Kidney (tissue), 14 donors: Measurements from ENCODE around the gene MAN1A2. TPM values are rescaled to one million over a fixed set of nuclear protein-coding genes. Genes with fewer than 3 reads are reported as not detected.

ENCODE experiments used
- DNase-seq, 5 donors: peaks; one replicate each; pipeline ENCODE4 v3.0.0-alpha.2; 2013 to 2020
- FAIRE-seq: peaks from 2 replicates; lab custom pipeline; 2012; peaks lifted over from hg19 to GRCh38; lab: Jason Lieb, UNC
- H3K27ac ChIP-seq, 2 donors: one replicate each; pipeline ENCODE4 v1.7.0; 2013; ENCODE audit warnings: low read depth in 2 of 2, low read length in 2 of 2, inconsistent platforms in 1 of 2
- H3K27me3 ChIP-seq: one replicate; pipeline ENCODE4 v1.7.1; 2013; ENCODE audit warnings: low read length, inconsistent platforms; ENCODE audit not compliant: control insufficient read depth, insufficient read depth
- H3K36me3 ChIP-seq, 3 donors: one replicate each; pipeline versions ENCODE4 v1.7.0 to v1.7.1; 2013; ENCODE audit warnings: low read length in 3 of 3, control low read depth in 1 of 3, inconsistent platforms in 1 of 3; ENCODE audit not compliant: insufficient read depth in 3 of 3, control insufficient read depth in 2 of 3
- H3K4me1 ChIP-seq, 3 donors: one replicate each; pipeline versions ENCODE4 v1.7.0 to v1.7.1; 2013; ENCODE audit warnings: low read length in 3 of 3, inconsistent platforms in 1 of 3, low read depth in 1 of 3; ENCODE audit not compliant: control insufficient read depth in 2 of 3, insufficient read depth in 2 of 3
- H3K4me3 ChIP-seq, 3 donors: one replicate each; pipeline versions ENCODE4 v1.7.0 to v1.8.1; 2013; ENCODE audit warnings: low read length in 3 of 3, control low read depth in 1 of 3, inconsistent platforms in 1 of 3
- H3K9ac ChIP-seq, 3 donors: one replicate each; pipeline versions ENCODE4 v1.7.0 to v1.7.1; 2013; ENCODE audit warnings: low read length in 3 of 3, control low read depth in 1 of 3, inconsistent platforms in 1 of 3
- H3K9me3 ChIP-seq, 3 donors: one replicate each; pipeline versions ENCODE4 v1.7.0 to v1.7.1; 2013; ENCODE audit warnings: low read length in 3 of 3, control low read depth in 1 of 3, inconsistent platforms in 1 of 3; ENCODE audit not compliant: control insufficient read depth in 2 of 3, insufficient read depth in 1 of 3
- intact Hi-C: fragments of 100-400 bp; cut with DNase I; formaldehyde crosslinking; loops from one replicate; pipeline ENCODE4 v1.11.1; 2022
- polyA plus RNA-seq: library from polyadenylated mRNA; stranded (reverse); fragments of 350-450 nt; fragmentation: Illumina TruSeq; extraction: RNeasy Lipid Tissue Mini Kit (QIAGEN cat#74804); gene quantifications from one replicate; pipeline ENCODE4 v1.2.3, GENCODE V29; 2014; ENCODE audit warnings: low read depth, low replicate concordance; ENCODE audit not compliant: insufficient read depth
- total RNA-seq: library from RNA; stranded (reverse); fragmentation: NEBNext Ultra II Directional; extraction: Animal tissue kit (Norgen Biotek cat#: 25700); gene quantifications from one replicate; pipeline ENCODE4 v1.2.1, GENCODE V29; 2021
- TF ChIP-seq, protein P1 (sequence below): IDR thresholded peaks from 3 replicates; pipeline ENCODE4 v1.5.1; 2012; ENCODE audit warnings: mild to moderate bottlenecking, moderate library complexity, borderline replicate concordance; ENCODE audit not compliant: insufficient read depth; ENCODE audit errors: extremely low read depth
- donor health status: control.
- donor health status: control.
- donor health status: control.
- donor health status: control.
- donor health status: control.
- donor health status: DM: yes; HTN: yes; CAD: no.
- donor health status: Normal renal cell carcinoma (clear cell type).

MAN1A2 gene
- total and polyA plus RNA-seq, 2 donors from 2014 or later = 8.0 to 54.4 TPM

DNA sequence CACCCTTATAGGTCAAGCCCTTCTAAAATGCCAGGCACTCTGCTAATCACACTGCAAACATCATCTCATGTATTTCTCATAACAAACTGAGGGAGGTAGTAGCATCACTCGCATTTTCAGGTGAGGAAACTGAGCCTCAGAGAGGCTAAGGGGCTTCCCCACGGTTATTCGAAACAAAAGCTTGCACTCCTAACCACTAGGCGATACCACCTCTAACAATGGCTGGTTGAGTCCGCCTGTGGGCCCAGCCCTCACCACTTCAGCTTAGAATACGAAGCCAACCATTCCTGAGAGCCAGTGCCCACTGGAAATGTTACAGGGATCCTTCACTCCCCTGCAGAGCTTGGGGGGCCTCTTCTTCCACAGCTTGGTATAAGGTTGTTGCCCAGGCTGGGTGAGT, 173.3 kb downstream of the MAN1A2 start:
- FAIRE-seq (no peak), DNase-seq (no peak)
- no peak overlapping the region for H3K4me3 ChIP-seq
- no peak overlapping the region for H3K9ac ChIP-seq
- no peaks in the 10 kb centered on the region for H3K36me3 ChIP-seq
- H3K4me1 ChIP-seq = no peaks in the 10 kb centered on the region
- H3K27ac ChIP-seq = no peak overlapping the region
- no peaks in the 10 kb centered on the region for H3K27me3 ChIP-seq
- intact Hi-C loops = no loop called here
- H3K9me3 ChIP-seq = no peaks in the 10 kb centered on the region
- TF ChIP-seq, protein P1, sequence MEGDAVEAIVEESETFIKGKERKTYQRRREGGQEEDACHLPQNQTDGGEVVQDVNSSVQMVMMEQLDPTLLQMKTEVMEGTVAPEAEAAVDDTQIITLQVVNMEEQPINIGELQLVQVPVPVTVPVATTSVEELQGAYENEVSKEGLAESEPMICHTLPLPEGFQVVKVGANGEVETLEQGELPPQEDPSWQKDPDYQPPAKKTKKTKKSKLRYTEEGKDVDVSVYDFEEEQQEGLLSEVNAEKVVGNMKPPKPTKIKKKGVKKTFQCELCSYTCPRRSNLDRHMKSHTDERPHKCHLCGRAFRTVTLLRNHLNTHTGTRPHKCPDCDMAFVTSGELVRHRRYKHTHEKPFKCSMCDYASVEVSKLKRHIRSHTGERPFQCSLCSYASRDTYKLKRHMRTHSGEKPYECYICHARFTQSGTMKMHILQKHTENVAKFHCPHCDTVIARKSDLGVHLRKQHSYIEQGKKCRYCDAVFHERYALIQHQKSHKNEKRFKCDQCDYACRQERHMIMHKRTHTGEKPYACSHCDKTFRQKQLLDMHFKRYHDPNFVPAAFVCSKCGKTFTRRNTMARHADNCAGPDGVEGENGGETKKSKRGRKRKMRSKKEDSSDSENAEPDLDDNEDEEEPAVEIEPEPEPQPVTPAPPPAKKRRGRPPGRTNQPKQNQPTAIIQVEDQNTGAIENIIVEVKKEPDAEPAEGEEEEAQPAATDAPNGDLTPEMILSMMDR = no peak

DNA sequence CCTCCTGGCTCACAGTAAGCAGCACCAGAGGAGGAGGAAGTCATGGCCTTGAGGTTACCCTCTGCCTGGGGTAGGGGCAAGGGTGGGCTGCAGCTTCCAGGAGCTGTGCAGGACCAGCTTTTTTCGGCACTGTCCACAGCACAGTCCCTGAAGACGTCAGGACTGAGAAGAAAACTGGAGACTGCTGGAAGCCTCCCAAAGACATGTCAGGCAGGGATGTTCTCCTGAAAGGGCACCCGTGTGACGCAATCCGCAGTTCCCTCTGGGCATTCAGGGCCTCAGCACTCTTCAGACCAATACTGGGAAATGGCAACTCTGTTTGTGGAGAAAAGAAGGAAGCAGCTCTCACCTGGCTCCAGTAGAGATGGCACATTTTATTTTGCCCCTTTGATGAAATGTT, 173.8 kb downstream of the MAN1A2 start:
- H3K4me1 ChIP-seq = no peaks in the 10 kb centered on the region
- H3K27ac ChIP-seq = no peak overlapping the region
- H3K9ac ChIP-seq = no peak overlapping the region
- no peaks in the 10 kb centered on the region for H3K9me3 ChIP-seq
- TF ChIP-seq, protein P1 = no peak
- intact Hi-C loops = no loop called here
- H3K36me3 ChIP-seq = no peaks in the 10 kb centered on the region
- DNase-seq (no peak), FAIRE-seq (no peak)
- H3K4me3 ChIP-seq = no peak overlapping the region
- H3K27me3 ChIP-seq = no peaks in the 10 kb centered on the region

DNA sequence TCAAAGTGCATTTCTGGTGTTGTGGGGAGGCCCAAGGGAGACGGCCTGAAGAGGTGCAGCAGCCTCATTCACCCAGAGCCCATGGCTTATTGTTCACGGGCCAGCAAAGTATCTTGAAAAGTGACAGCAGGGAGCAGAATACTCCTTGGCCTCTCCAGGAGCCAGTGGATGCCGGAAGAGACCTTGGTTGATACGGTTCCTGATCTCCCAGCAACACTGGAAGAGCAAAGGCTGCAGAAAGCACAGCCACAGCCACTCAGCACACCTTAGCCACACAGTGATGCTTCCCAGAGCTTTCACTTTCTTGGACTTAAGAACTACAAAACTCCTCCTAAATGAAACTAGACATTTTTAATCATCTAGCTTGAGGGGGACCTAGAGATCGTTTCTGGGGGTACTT, 174.3 kb downstream of the MAN1A2 start:
- Histone ChIP-seq H3K27ac (no peak overlapping the region), H3K4me1 (no peaks in the 10 kb centered on the region), H3K9ac (no peak overlapping the region), H3K36me3 (no peaks in the 10 kb centered on the region), H3K27me3 (no peaks in the 10 kb centered on the region), H3K9me3 (no peaks in the 10 kb centered on the region), H3K4me3 (no peak overlapping the region)
- intact Hi-C loops = no loop called here
- FAIRE-seq (no peak), DNase-seq (no peak)
- TF ChIP-seq, protein P1 = no peak

DNA sequence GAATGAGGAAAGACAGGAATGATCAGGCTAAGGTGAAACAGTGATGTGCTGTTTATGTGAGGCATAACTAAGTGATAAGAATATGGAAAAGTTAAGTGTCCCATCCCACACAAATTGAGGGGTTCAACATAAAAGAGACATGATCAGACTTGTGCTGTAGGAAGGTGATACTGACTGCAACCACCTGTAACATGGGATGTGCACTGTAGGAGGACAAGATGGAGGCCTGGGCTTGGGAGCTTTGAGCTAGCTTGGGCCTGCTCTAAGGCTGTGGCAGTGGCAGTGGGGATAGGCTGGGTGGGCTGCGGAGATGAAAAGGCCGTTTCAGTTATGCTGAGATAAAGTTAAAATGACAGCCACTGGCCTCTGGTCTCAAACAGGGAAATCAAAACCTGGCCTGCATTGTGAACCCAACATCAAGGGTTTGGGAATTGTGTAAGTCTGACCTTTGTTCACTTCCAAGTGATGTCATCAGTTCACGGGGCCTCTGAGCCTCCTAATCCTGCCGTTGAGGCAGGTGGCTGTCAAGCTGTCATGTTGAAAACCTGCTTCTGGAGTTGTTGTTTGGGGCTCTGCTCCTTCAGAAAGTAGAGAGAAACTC, 177.4 kb downstream of the MAN1A2 start:
- no peak for DNase-seq
- no peaks in the 10 kb centered on the region for H3K27me3 ChIP-seq
- no peaks in the 10 kb centered on the region for H3K4me1 ChIP-seq
- no peak overlapping the region for H3K27ac ChIP-seq
- TF ChIP-seq, protein P1 = no peak
- no peak overlapping the region for H3K9ac ChIP-seq
- H3K4me3 ChIP-seq = no peak overlapping the region
- no peak for FAIRE-seq
- H3K9me3 ChIP-seq = no peaks in the 10 kb centered on the region
- intact Hi-C loops = no loop called here
- no peaks in the 10 kb centered on the region for H3K36me3 ChIP-seq
